Adrenal gland (tissue), 12 donors: Measurements from ENCODE around the gene ZDHHC14. TPM values are rescaled to one million over a fixed set of nuclear protein-coding genes. Genes with fewer than 3 reads are reported as not detected.

Experiments used
- DNase-seq, 7 donors: peaks; one replicate each; pipeline ENCODE4 v3.0.0-alpha.2; 2019 to 2020
- H3K27ac ChIP-seq, 5 donors: fragments of 200-600 bp; sonication (generic) in 4 of 5; 1 replicate in 3 of 5; 2 replicates in 2 of 5; pipeline versions ENCODE4 v1.5.1 to v1.8.0; 2016 to 2020; ENCODE audit warnings: mild to moderate bottlenecking in 1 of 5
- H3K27me3 ChIP-seq: fragments of 200-600 bp; 2 replicates; pipeline ENCODE4 v1.8.0; 2021
- H3K36me3 ChIP-seq, 2 donors: fragments of 200-600 bp; replicated peaks in 1 of 2; 1 replicate in 1 of 2; 2 replicates in 1 of 2; pipeline versions ENCODE4 v1.5.1 to v1.8.0; 2018 to 2022
- H3K4me1 ChIP-seq, 2 donors: fragments of 200-600 bp; replicated peaks in 1 of 2; 1 replicate in 1 of 2; 2 replicates in 1 of 2; pipeline versions ENCODE4 v1.5.1 to v1.8.0; 2018 to 2021
- H3K4me3 ChIP-seq, 4 donors: fragments of 200-600 bp; sonication (generic) in 3 of 4; one replicate each; pipeline ENCODE4 v1.5.1; 2016 to 2018
- H3K9me3 ChIP-seq, 3 donors: fragments of 200-600 bp; sonication (generic) in 1 of 3; replicated peaks in 1 of 3; 1 replicate in 2 of 3; 2 replicates in 1 of 3; pipeline versions ENCODE4 v1.5.1 to v1.8.0; 2016 to 2021
- POLR2A ChIP-seq, 2 donors: fragments of 450-650 bp; IDR thresholded peaks; one replicate each; pipeline ENCODE4 v1.6.1; 2017; ENCODE audit warnings: antibody characterized with exemption in 2 of 2, mild to moderate bottlenecking in 2 of 2, moderate library complexity in 1 of 2
- WGBS, 4 donors: extraction: QIAGEN DNeasy Blood & Tissue Kit in 2 of 4; methylation state at CpG; one replicate each; pipeline versions ENCODE4 v1.1.5 to v1.1.7; 2013 to 2017; 5-methylcytosine and 5-hydroxymethylcytosine counted together
- intact Hi-C, 2 donors: fragments of 100-400 bp; cut with DNase I; formaldehyde crosslinking; loops; one replicate each; pipeline versions ENCODE4 v1.14.1 to v1.15.0; 2022 to 2023
- polyA plus RNA-seq, 3 donors: library from polyadenylated mRNA; stranded (reverse); fragments of 200-250 nt in 2 of 3; fragments of 350-450 nt in 1 of 3; fragmentation: Illumina TruSeq in 1 of 3; extraction: RNeasy Lipid Tissue Mini Kit (QIAGEN cat#74804) in 1 of 3; gene quantifications; one replicate each; pipeline ENCODE4 v1.2.3, GENCODE V29; 2013 to 2014
- total RNA-seq, 9 donors: library from RNA; depleted of rRNA in 4 of 9; stranded (reverse); fragments of >200 nt in 4 of 9; fragments of 120-200 nt in 1 of 9; fragmentation: NEBNext Ultra II Directional in 1 of 9; extraction: Animal tissue kit (Norgen Biotek cat#: 25700) in 1 of 9; gene quantifications; one replicate each; pipeline versions ENCODE4 v1.1.0 to v1.2.4, GENCODE V29; 2013 to 2023
- TF ChIP-seq, protein P1 (sequence below), 6 experiments: fragments of 450-650 bp in 4 of 6; fragments of 200-600 bp in 2 of 6; sonication (generic) in 1 of 6; IDR thresholded peaks; 1 replicate in 5 of 6; 2 replicates in 1 of 6; pipeline versions ENCODE4 v1.5.1 to v1.8.0; 2016 to 2021; ENCODE audit warnings: antibody characterized with exemption in 6 of 6, mild to moderate bottlenecking in 2 of 6, moderate library complexity in 1 of 6
- donor health status: healthy with polysubstance abuse.
- donor health status: Bipolar disorder and iron deficiency.
- donor health status: DM: yes; HTN: yes; CAD: no.
- donor health status: DM: no; HTN: no; CAD: no.
- donor health status: DM: no; HTN: no; CAD: no.
- donor health status: DM: yes; HTN: yes; CAD: no.

Gene ZDHHC14
- total and polyA plus RNA-seq, 12 donors = 3.8 to 14.3 (median 8.8) TPM

DNA sequence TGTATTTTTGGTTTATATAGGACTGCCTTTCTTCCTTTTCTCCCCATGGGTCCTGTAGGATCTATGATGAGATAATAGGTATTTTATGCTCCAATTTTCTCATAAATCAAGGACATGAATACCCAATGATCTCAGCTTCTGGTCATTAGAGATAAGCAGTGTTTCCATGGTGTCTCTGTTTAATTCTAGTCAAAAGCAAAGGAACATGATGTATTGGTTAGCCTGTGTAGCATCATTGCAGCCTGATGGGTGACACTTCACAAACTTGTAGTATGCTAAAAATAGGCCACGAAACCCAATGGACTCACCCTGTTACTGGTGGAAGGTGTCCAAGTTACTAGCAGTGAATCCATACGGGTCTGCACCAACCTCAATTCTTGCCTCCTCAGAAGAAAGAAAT lies 325.9 kb downstream of the ZDHHC14 start:
- Histone ChIP-seq H3K27ac (no peak overlapping the region), H3K36me3 (no peaks in the 10 kb centered on the region), H3K27me3 (no peaks in the 10 kb centered on the region), H3K4me3 (no peak overlapping the region), H3K9me3 (no peaks in the 10 kb centered on the region), H3K4me1 (peaks cover 0 to 5% of the 10 kb centered on the region in 2 donors)
- no peak for TF ChIP-seq POLR2A (IDR thresholded peaks at IDR 0.05)
- TF ChIP-seq, protein P1, sequence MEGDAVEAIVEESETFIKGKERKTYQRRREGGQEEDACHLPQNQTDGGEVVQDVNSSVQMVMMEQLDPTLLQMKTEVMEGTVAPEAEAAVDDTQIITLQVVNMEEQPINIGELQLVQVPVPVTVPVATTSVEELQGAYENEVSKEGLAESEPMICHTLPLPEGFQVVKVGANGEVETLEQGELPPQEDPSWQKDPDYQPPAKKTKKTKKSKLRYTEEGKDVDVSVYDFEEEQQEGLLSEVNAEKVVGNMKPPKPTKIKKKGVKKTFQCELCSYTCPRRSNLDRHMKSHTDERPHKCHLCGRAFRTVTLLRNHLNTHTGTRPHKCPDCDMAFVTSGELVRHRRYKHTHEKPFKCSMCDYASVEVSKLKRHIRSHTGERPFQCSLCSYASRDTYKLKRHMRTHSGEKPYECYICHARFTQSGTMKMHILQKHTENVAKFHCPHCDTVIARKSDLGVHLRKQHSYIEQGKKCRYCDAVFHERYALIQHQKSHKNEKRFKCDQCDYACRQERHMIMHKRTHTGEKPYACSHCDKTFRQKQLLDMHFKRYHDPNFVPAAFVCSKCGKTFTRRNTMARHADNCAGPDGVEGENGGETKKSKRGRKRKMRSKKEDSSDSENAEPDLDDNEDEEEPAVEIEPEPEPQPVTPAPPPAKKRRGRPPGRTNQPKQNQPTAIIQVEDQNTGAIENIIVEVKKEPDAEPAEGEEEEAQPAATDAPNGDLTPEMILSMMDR (IDR thresholded peaks at IDR 0.05) = no peak
- 81 to 92% (median 86%) methylated on average over 2 of the region's 2 CpGs for WGBS, 4 donors
- DNase-seq = no peak
- intact Hi-C loops = no loop called here

DNA sequence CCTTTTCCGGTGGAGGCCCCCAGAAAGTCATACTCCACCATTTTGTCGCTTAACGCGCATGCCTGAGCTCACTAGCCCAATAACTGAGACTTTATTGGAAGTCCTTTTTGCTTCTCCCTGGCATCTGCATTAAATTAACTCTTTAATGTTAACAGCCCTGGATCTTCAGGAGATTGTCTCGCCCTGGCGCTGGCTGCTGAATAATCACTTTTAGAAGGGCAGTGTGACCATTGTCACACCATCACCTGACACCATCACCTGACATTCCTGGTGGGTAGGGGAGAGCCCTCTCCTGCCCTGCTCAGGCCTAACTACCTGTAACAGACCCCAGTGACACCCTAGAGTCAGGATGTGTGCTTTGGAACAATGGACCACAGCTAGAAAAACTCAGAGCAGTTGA lies 326.6 kb downstream of the ZDHHC14 start:
- peaks cover 0 to 5% of the 10 kb centered on the region in 2 donors for H3K4me1 ChIP-seq
- WGBS, 4 donors = 59 to 82% (median 76%) methylated on average over 5 to 6 of the region's 6 CpGs
- H3K9me3 ChIP-seq = no peaks in the 10 kb centered on the region
- no peaks in the 10 kb centered on the region for H3K27me3 ChIP-seq
- no peak for DNase-seq
- H3K36me3 ChIP-seq = no peaks in the 10 kb centered on the region
- TF ChIP-seq POLR2A (IDR thresholded peaks at IDR 0.05) = no peak
- TF ChIP-seq, protein P1 (IDR thresholded peaks at IDR 0.05) = no peak
- H3K4me3 ChIP-seq = no peak overlapping the region
- intact Hi-C loops = no loop called here
- no peak overlapping the region for H3K27ac ChIP-seq

DNA sequence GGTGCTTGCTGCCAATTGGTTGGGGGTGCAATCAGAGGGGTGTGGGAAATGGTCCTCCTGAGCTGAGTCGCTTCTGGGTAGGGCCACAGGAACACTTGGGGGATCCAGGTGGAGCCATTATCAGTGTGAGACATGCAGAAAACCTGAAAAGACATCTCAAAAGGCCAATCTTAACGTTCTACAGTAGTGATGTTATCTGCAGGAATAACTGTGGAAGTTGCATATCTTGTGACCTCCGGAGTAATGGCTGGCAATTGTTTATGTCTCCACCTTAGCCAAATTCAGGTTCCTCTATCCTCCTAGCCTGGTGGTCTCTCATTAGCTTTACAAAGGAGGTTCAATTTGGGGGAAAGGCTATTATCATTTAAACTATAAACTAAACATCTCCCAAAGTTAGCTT lies 327.2 kb downstream of the ZDHHC14 start:
- Histone ChIP-seq H3K4me1 (peaks cover 0 to 5% of the 10 kb centered on the region in 2 donors), H3K9me3 (no peaks in the 10 kb centered on the region), H3K4me3 (no peak overlapping the region), H3K36me3 (no peaks in the 10 kb centered on the region), H3K27ac (no peak overlapping the region), H3K27me3 (no peaks in the 10 kb centered on the region)
- 77 to 84% (median 82%) methylated on average over 3 of the region's 3 CpGs for WGBS, 4 donors
- TF ChIP-seq, protein P1 (IDR thresholded peaks at IDR 0.05) = no peak
- no peak for TF ChIP-seq POLR2A (IDR thresholded peaks at IDR 0.05)
- intact Hi-C loops = no loop called here
- DNase-seq = no peak

DNA sequence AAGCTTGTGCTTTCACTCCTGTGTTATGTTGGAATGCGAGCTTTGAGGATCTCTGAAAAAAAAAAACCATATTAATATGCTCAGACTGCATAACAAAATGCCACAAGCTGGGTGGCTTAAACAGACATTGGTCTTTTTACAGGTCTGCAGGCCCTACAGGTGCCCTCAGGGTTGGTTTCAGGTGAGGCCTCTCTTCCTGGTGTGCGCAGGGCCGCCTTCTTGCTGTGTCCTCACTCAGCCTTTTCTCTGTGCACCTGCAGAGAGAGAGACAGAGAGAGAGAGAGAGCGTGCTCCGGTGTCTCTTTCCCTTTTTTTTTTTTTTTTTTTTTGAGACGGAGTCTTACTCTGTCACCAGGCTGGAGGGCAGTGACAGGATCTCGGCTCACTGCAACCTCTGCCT lies 327.9 kb downstream of the ZDHHC14 start:
- WGBS, 4 donors = 61 to 88% (median 83%) methylated on average over 5 to 7 of the region's 7 CpGs
- Histone ChIP-seq H3K4me3 (no peak overlapping the region), H3K27ac (no peak overlapping the region), H3K4me1 (peaks cover 0 to 5% of the 10 kb centered on the region in 2 donors), H3K36me3 (no peaks in the 10 kb centered on the region), H3K27me3 (no peaks in the 10 kb centered on the region), H3K9me3 (no peaks in the 10 kb centered on the region)
- TF ChIP-seq, protein P1 (IDR thresholded peaks at IDR 0.05) = no peak
- intact Hi-C loops = no loop called here
- DNase-seq = no peak
